Measurements from ENCODE around the gene SH3PXD2A.

DNA sequence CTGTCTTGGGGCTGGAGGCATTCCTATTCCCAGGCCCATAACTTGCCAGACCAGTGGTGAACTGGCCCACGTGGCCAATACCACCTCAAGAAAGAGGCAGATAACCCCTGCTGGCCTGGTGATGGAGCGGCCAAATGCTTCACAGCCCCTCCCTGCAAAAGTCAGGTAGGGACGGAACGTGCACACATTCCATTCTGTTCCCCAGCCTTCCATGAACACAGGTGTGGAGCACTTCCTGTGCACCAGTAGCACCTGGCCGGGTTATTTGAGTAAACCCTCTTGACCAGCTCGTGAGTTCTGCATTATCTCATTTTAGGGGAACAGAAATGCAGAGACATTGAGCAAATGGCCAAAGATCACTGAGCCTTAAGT is 134.4 kb downstream of the SH3PXD2A start:
- TF ChIP-seq EP300 (IDR thresholded peaks at IDR 0.05) (no peak), POLR2A (IDR thresholded peaks at IDR 0.05) (no peak)
- TF ChIP-seq, protein P1, sequence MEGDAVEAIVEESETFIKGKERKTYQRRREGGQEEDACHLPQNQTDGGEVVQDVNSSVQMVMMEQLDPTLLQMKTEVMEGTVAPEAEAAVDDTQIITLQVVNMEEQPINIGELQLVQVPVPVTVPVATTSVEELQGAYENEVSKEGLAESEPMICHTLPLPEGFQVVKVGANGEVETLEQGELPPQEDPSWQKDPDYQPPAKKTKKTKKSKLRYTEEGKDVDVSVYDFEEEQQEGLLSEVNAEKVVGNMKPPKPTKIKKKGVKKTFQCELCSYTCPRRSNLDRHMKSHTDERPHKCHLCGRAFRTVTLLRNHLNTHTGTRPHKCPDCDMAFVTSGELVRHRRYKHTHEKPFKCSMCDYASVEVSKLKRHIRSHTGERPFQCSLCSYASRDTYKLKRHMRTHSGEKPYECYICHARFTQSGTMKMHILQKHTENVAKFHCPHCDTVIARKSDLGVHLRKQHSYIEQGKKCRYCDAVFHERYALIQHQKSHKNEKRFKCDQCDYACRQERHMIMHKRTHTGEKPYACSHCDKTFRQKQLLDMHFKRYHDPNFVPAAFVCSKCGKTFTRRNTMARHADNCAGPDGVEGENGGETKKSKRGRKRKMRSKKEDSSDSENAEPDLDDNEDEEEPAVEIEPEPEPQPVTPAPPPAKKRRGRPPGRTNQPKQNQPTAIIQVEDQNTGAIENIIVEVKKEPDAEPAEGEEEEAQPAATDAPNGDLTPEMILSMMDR (IDR thresholded peaks at IDR 0.05) = no peak

Data from sigmoid colon (tissue), 4 donors.